GM23248 (cell line): Measurements from ENCODE around the gene EHD4. TPM values are rescaled to one million over a fixed set of nuclear protein-coding genes. Genes with fewer than 3 reads are reported as not detected.

Experiments used
- DNase-seq: peaks from one replicate; pipeline ENCODE4 v3.0.0-alpha.2; 2015
- H2AFZ ChIP-seq: fragments of 200-600 bp; sonication (generic); 2 replicates; pipeline ENCODE4 v1.6.1; 2016; ENCODE audit warnings: antibody characterized with exemption
- H3F3A ChIP-seq: fragments of 200-600 bp; sonication (generic); 2 replicates; pipeline ENCODE4 v1.6.1; 2016; ENCODE audit warnings: mild to moderate bottlenecking, antibody characterized with exemption, mixed run types; ENCODE audit not compliant: insufficient read depth
- H3K27ac ChIP-seq: fragments of 200-600 bp; sonication (generic); 2 replicates; pipeline ENCODE4 v1.5.1; 2016; ENCODE audit warnings: mild to moderate bottlenecking
- H3K27me3 ChIP-seq: fragments of 200-600 bp; sonication (generic); replicated peaks from 2 replicates; pipeline ENCODE4 v1.6.1; 2016; ENCODE audit warnings: mild to moderate bottlenecking; ENCODE audit not compliant: insufficient read depth
- H3K36me3 ChIP-seq: fragments of 200-600 bp; sonication (generic); 2 replicates; pipeline ENCODE4 v1.6.1; 2016; ENCODE audit warnings: low read depth, mild to moderate bottlenecking
- H3K4me1 ChIP-seq: fragments of 200-600 bp; sonication (generic); 2 replicates; pipeline ENCODE4 v1.6.1; 2016; ENCODE audit warnings: mild to moderate bottlenecking; ENCODE audit not compliant: insufficient read depth
- H3K4me2 ChIP-seq: fragments of 200-600 bp; sonication (generic); one replicate; pipeline ENCODE4 v1.6.1; 2016; ENCODE audit warnings: mild to moderate bottlenecking; ENCODE audit not compliant: unreplicated experiment
- H3K4me3 ChIP-seq: fragments of 200-600 bp; sonication (generic); 2 replicates; pipeline ENCODE4 v1.5.1; 2016; ENCODE audit warnings: mild to moderate bottlenecking
- H3K79me2 ChIP-seq: fragments of 200-600 bp; sonication (generic); 2 replicates; pipeline ENCODE4 v1.6.1; 2016; ENCODE audit warnings: mild to moderate bottlenecking; ENCODE audit not compliant: insufficient read depth
- H3K9ac ChIP-seq: fragments of 200-600 bp; sonication (generic); 2 replicates; pipeline ENCODE4 v1.6.1; 2016; ENCODE audit warnings: mild to moderate bottlenecking
- H3K9me2 ChIP-seq: fragments of 200-600 bp; sonication (generic); 2 replicates; pipeline ENCODE4 v1.6.1; 2016; ENCODE audit warnings: mixed run types, mild to moderate bottlenecking, moderate library complexity; ENCODE audit not compliant: insufficient read depth
- H3K9me3 ChIP-seq: fragments of 200-600 bp; sonication (generic); one replicate; pipeline ENCODE4 v1.6.1; 2017; ENCODE audit warnings: low read depth
- H4K20me1 ChIP-seq: fragments of 200-600 bp; sonication (generic); 2 replicates; pipeline ENCODE4 v1.6.0; 2016; ENCODE audit not compliant: insufficient read depth
- EZH2 ChIP-seq: fragments of 200-600 bp; sonication (generic); IDR thresholded peaks from 2 replicates; pipeline ENCODE4 v1.6.1; 2018; ENCODE audit warnings: antibody characterized with exemption, mild to moderate bottlenecking; ENCODE audit not compliant: insufficient read depth, poor library complexity, severe bottlenecking
- EZH2phosphoT487 ChIP-seq: fragments of 200-600 bp; sonication (generic); IDR thresholded peaks from 2 replicates; pipeline ENCODE4 v1.6.1; 2018; ENCODE audit warnings: antibody characterized with exemption, moderate library complexity, mild to moderate bottlenecking, low read depth; ENCODE audit not compliant: insufficient read depth
- WGBS, 2 experiments: methylation state at CpG; one replicate each; pipeline ENCODE4 v1.1.6; 2015 to 2017; ENCODE audit warnings: low lambda C conversion rate in 2 of 2, low coverage in 1 of 2; ENCODE audit errors: missing lambda C conversion rate in 2 of 2; 5-methylcytosine and 5-hydroxymethylcytosine counted together
- in situ Hi-C: fragments of 300-500 bp; cut with MboI; formaldehyde crosslinking; loops from 2 replicates; pipeline ENCODE4 v1.15.0; 2020
- polyA plus RNA-seq: library from polyadenylated mRNA; unstranded; fragments of >200 nt; fragmentation: Nextera tagmentation; extraction: Ambion mirVana; gene quantifications from 2 replicates; pipeline ENCODE4 v1.2.1, GENCODE V29; 2016
- total RNA-seq: library from RNA; depleted of rRNA; stranded (reverse); fragments of >200 nt; shearing (Covaris generic); gene quantifications from 2 replicates; pipeline ENCODE4 v1.2.3, GENCODE V29; 2014

EHD4 gene
- total and polyA plus RNA-seq, 2 experiments from 2014 or later: 17.7 to 18.7 TPM

GRCh38 chr15:41992151-41992802 lies 19.9 kb upstream of the EHD4 start:
- Histone ChIP-seq H3K27ac (no peak overlapping the region), H2AFZ (no peak overlapping the region), H3K9ac (no peak overlapping the region), H3F3A (no peaks in the 10 kb centered on the region), H3K4me2 (no peak overlapping the region), H3K79me2 (no peaks in the 10 kb centered on the region), H3K9me2 (no peaks in the 10 kb centered on the region), H3K27me3 (peaks cover 5% of the 10 kb centered on the region), H3K4me3 (no peak overlapping the region), H3K36me3 (no peaks in the 10 kb centered on the region), H3K9me3 (no peaks in the 10 kb centered on the region), H4K20me1 (no peaks in the 10 kb centered on the region), H3K4me1 (no peaks in the 10 kb centered on the region)
- TF ChIP-seq EZH2 (no peak), EZH2phosphoT487 (no peak)
- 73 to 80% methylated on average over 17 to 18 of the region's 18 CpGs for WGBS, 2 experiments
- DNase-seq: no peak
- in situ Hi-C loops: no loop called here

- Histone ChIP-seq H3F3A (no peaks in the 10 kb centered on the region), H3K27me3 (peaks cover 5% of the 10 kb centered on the region), H3K4me1 (no peaks in the 10 kb centered on the region), H3K9me2 (no peaks in the 10 kb centered on the region), H2AFZ (no peak overlapping the region), H3K36me3 (no peaks in the 10 kb centered on the region), H3K9me3 (no peaks in the 10 kb centered on the region), H3K4me2 (no peak overlapping the region), H3K9ac (no peak overlapping the region), H3K79me2 (no peaks in the 10 kb centered on the region), H4K20me1 (no peaks in the 10 kb centered on the region), H3K4me3 (no peak overlapping the region), H3K27ac (no peak overlapping the region)
- in situ Hi-C loops: no loop called here
- TF ChIP-seq EZH2 (no peak), EZH2phosphoT487 (no peak)
- WGBS, 2 experiments: 50 to 65% methylated on average over 2 to 3 of the region's 3 CpGs
- no peak for DNase-seq
These were observed 18.3 kb upstream of the EHD4 start for GRCh38 chr15:41990691-41991090.

- Histone ChIP-seq H3K27ac (no peak overlapping the region), H3K4me1 (no peaks in the 10 kb centered on the region), H4K20me1 (no peaks in the 10 kb centered on the region), H3K9ac (no peak overlapping the region), H3F3A (no peaks in the 10 kb centered on the region), H3K4me3 (no peak overlapping the region), H3K79me2 (no peaks in the 10 kb centered on the region), H3K9me2 (no peaks in the 10 kb centered on the region), H3K9me3 (no peaks in the 10 kb centered on the region), H3K27me3 (peaks cover 5% of the 10 kb centered on the region), H2AFZ (no peak overlapping the region), H3K4me2 (no peak overlapping the region), H3K36me3 (no peaks in the 10 kb centered on the region)
- no peak for TF ChIP-seq EZH2phosphoT487
- TF ChIP-seq EZH2: no peak
- DNase-seq: no peak
- in situ Hi-C loops: no loop called here
- 30 to 45% methylated on average over 6 to 7 of the region's 7 CpGs for WGBS, 2 experiments
These were observed 17.9 kb upstream of the EHD4 start for GRCh38 chr15:41990243-41990605.

GRCh38 chr15:41989573-41990242 lies 17.4 kb upstream of the EHD4 start:
- no peak for TF ChIP-seq EZH2phosphoT487
- no peak overlapping the region for H3K27ac ChIP-seq
- no peak overlapping the region for H3K9ac ChIP-seq
- H3K4me1 ChIP-seq: no peaks in the 10 kb centered on the region
- in situ Hi-C loops: no loop called here
- no peak overlapping the region for H3K4me3 ChIP-seq
- no peaks in the 10 kb centered on the region for H3K9me2 ChIP-seq
- no peaks in the 10 kb centered on the region for H3F3A ChIP-seq
- no peak overlapping the region for H2AFZ ChIP-seq
- H4K20me1 ChIP-seq: no peaks in the 10 kb centered on the region
- no peak overlapping the region for H3K4me2 ChIP-seq
- 13 to 15% methylated on average over 8 to 9 of the region's 9 CpGs for WGBS, 2 experiments
- no peaks in the 10 kb centered on the region for H3K36me3 ChIP-seq
- H3K79me2 ChIP-seq: no peaks in the 10 kb centered on the region
- H3K27me3 ChIP-seq: peaks cover 5% of the 10 kb centered on the region
- no peaks in the 10 kb centered on the region for H3K9me3 ChIP-seq
- DNase-seq: peak; percentile 79
